Lung (tissue), 10 donors: ENCODE data around the gene KIF1A. TPM values are rescaled to one million over a fixed set of nuclear protein-coding genes. Genes with fewer than 3 reads are reported as not detected.
A peak's percentile ranks its signal among the peaks of the same experiment; 100 is the strongest.
"Not testable (repeated sequence)": the region's sequence is repeated elsewhere in the genome, so short reads cannot be mapped to it uniquely, and the experiment has no call there.

Experiments used
- ATAC-seq: fragments of 200-7000 bp; cut with Tn5 transposase; one replicate; pipeline ENCODE4 v1.9.1; 2020; ENCODE audit warnings: moderate number of reproducible peaks; ENCODE audit not compliant: insufficient read depth, low FRiP score
- DNase-seq, 3 donors: peaks; one replicate each; pipeline ENCODE4 v3.0.0-alpha.2; 2013 to 2017
- H3K27ac ChIP-seq, 2 donors: one replicate each; pipeline ENCODE4 v1.5.1; 2013; ENCODE audit warnings: mild to moderate bottlenecking in 2 of 2, moderate library complexity in 2 of 2, control low read depth in 1 of 2, inconsistent platforms in 1 of 2, low read depth in 1 of 2, low read length in 1 of 2
- H3K27me3 ChIP-seq, 3 donors: one replicate each; pipeline ENCODE4 v1.5.1; 2013; ENCODE audit warnings: low read length in 2 of 3; ENCODE audit not compliant: control insufficient read depth in 3 of 3, insufficient read depth in 3 of 3
- H3K36me3 ChIP-seq, 4 donors: one replicate each; pipeline ENCODE4 v1.5.1; 2013; ENCODE audit warnings: low read length in 4 of 4, mild to moderate bottlenecking in 1 of 4, moderate library complexity in 1 of 4; ENCODE audit not compliant: control insufficient read depth in 4 of 4, insufficient read depth in 4 of 4
- H3K4me1 ChIP-seq, 5 donors: one replicate each; pipeline ENCODE4 v1.5.1; 2013; ENCODE audit warnings: low read length in 5 of 5, mild to moderate bottlenecking in 2 of 5, moderate library complexity in 1 of 5; ENCODE audit not compliant: control insufficient read depth in 5 of 5, insufficient read depth in 5 of 5
- H3K4me3 ChIP-seq: one replicate; pipeline ENCODE4 v1.5.1; 2013; ENCODE audit warnings: mild to moderate bottlenecking, control low read depth, moderate library complexity
- H3K9ac ChIP-seq, 2 donors: one replicate each; pipeline ENCODE4 v1.5.1; 2013; ENCODE audit warnings: low read length in 2 of 2, control low read depth in 1 of 2; ENCODE audit not compliant: insufficient read depth in 1 of 2
- H3K9me3 ChIP-seq, 4 donors: one replicate each; pipeline ENCODE4 v1.5.1; 2013; ENCODE audit warnings: low read length in 3 of 4, mild to moderate bottlenecking in 1 of 4, moderate library complexity in 1 of 4; ENCODE audit not compliant: control insufficient read depth in 4 of 4, insufficient read depth in 3 of 4
- WGBS, 2 donors: extraction: QIAGEN DNeasy Blood & Tissue Kit; methylation state at CpG; one replicate each; pipeline ENCODE4 v1.1.7; 2013; 5-methylcytosine and 5-hydroxymethylcytosine counted together
- polyA plus RNA-seq, 2 donors: library from polyadenylated mRNA; stranded (reverse); fragments of 200-250 nt; gene quantifications; one replicate each; pipeline ENCODE4 v1.2.1, GENCODE V29; 2013
- total RNA-seq, 2 donors: library from RNA; depleted of rRNA in 1 of 2; stranded (reverse); fragments of >200 nt in 1 of 2; gene quantifications; one replicate each; pipeline ENCODE4 v1.2.1, GENCODE V29; 2014 to 2021
- donor health status: Bipolar disorder and iron deficiency.
- donor health status: healthy.
- donor health status: DM: yes; HTN: yes; CAD: no.

KIF1A gene
- total and polyA plus RNA-seq, 4 donors = 0.14 to 2.3 (median 0.46) TPM

- not testable (repeated sequence) for H3K4me1 ChIP-seq, H3K9me3 ChIP-seq, H3K27me3 ChIP-seq, H3K9ac ChIP-seq, DNase-seq, H3K36me3 ChIP-seq, H3K27ac ChIP-seq, H3K4me3 ChIP-seq, ATAC-seq
- WGBS, 2 donors = no CpG with 5 or more reads among the region's 19 CpGs
Measured at GRCh38 chr2:240695593-240695992, 124.4 kb downstream of the KIF1A start.

DNA sequence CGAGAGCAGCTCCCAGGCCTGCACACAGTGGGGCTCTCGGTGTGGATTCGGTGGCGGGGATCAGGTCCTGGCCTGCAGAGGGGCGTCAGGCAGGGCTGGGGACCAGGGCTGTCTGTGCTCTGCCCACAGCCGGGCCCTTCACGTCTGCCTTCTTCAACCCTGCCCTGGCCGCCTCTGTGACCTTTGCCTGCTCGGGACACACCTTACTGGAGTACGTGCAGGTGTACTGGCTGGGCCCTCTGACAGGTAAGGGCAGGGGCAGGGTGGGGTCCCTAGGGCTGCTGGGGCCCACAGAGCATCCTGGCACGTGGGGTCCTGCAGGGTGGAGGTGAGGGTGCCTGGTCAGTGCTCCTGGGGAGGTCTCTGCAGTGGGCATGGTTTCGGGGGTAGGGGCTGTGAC, 125.7 kb downstream of the KIF1A start:
- H3K4me1 ChIP-seq, H3K9me3 ChIP-seq, H3K4me3 ChIP-seq, DNase-seq, H3K27me3 ChIP-seq, H3K9ac ChIP-seq, H3K36me3 ChIP-seq, H3K27ac ChIP-seq, ATAC-seq: not testable (repeated sequence)
- WGBS, 2 donors = no CpG with 5 or more reads among the region's 12 CpGs

- not testable (repeated sequence) for DNase-seq, H3K27me3 ChIP-seq
Measured at GRCh38 chr2:240692583-240693561, 127.1 kb downstream of the KIF1A start.

GRCh38 chr2:240691631-240692420, 128.2 kb downstream of the KIF1A start, which contains the start of gene AQP12A:
Gene AQP12A (plus strand): TSS chr2:240691866. CDS start chr2:240691914, 48 bp downstream.
- not testable (repeated sequence) for H3K27ac ChIP-seq, H3K36me3 ChIP-seq, H3K9me3 ChIP-seq, ATAC-seq, H3K27me3 ChIP-seq, H3K4me1 ChIP-seq, H3K9ac ChIP-seq, H3K4me3 ChIP-seq
- 88 to 92% methylated on average over 6 to 33 of the region's 37 CpGs for WGBS, 2 donors
- peak in 1 of 3 donors; percentile 10 for DNase-seq

More at GRCh38 chr2:240692583-240693561, 127.1 kb downstream of the KIF1A start:
- 80 to 81% methylated on average over 11 to 17 of the region's 34 CpGs for WGBS, 2 donors
- H3K4me3 ChIP-seq, H3K27ac ChIP-seq, ATAC-seq, H3K9ac ChIP-seq, H3K4me1 ChIP-seq, H3K9me3 ChIP-seq, H3K36me3 ChIP-seq: not testable (repeated sequence)

GRCh38 chr2:240691075-240691427, 129.0 kb downstream of the KIF1A start:
- not testable (repeated sequence) for H3K27ac ChIP-seq, H3K9ac ChIP-seq, H3K36me3 ChIP-seq, H3K4me1 ChIP-seq, DNase-seq, H3K27me3 ChIP-seq, H3K9me3 ChIP-seq, ATAC-seq, H3K4me3 ChIP-seq
- 50 to 57% methylated on average over 1 of the region's 2 CpGs for WGBS, 2 donors

DNA sequence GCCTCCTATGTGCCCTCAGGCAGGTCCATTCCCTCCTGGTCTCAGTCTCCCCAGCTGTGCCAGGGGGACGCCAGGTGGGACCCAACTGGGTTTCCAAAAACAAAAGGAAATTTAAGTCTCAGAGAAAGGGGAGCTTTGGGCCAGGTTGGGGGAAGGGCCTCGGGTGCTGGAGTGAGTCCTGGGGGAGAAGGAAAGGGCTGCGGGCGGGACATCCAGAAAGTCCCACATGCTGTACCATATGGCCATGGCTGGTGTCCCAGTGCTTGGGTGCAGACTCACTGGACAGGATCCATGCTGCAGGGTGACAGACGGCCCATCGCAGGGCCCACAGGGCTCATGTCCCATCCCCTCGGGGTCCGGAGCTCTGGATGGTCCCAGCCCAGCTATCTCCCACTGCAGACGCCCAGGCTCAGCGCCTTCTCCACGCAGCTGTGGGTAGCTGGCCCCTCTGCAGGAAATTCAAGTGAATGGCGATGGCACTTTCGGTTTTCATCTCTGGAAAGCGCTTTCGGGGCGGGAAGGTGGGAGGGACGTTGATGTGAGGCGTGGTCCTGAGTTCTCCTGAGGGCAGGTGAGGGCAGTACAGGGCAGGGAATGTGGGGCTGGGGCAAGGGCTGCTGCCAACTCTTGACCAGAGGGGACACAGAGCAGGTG, 129.5 kb downstream of the KIF1A start:
- not testable (repeated sequence) for H3K27me3 ChIP-seq, H3K4me3 ChIP-seq, DNase-seq, H3K9ac ChIP-seq, H3K4me1 ChIP-seq, ATAC-seq, H3K36me3 ChIP-seq, H3K27ac ChIP-seq, H3K9me3 ChIP-seq
- 70 to 81% methylated on average over 5 to 8 of the region's 18 CpGs for WGBS, 2 donors
